Smooth muscle cell (in vitro differentiated cells): ENCODE measurements around the gene NPFF. TPM values are rescaled to one million over a fixed set of nuclear protein-coding genes. Genes with fewer than 3 reads are reported as not detected.
A peak's percentile ranks its signal among the peaks of the same experiment; 100 is the strongest.

Source experiments
- DNase-seq: peaks from one replicate; lab custom pipeline; 2025; ENCODE audit not compliant: unreplicated experiment; lab: John Stamatoyannopoulos, UW
- H2AFZ ChIP-seq: fragments of 200-600 bp; sonication (generic); 2 replicates; pipeline ENCODE4 v1.6.0; 2016; ENCODE audit warnings: antibody characterized with exemption, low read depth, mild to moderate bottlenecking
- H3F3A ChIP-seq: fragments of 200-600 bp; sonication (generic); 2 replicates; pipeline ENCODE4 v1.6.0; 2017; ENCODE audit warnings: antibody characterized with exemption, low read depth
- H3K27ac ChIP-seq: fragments of 200-600 bp; sonication (generic); 2 replicates; pipeline ENCODE4 v1.5.1; 2016; ENCODE audit warnings: low read depth, mild to moderate bottlenecking
- H3K27me3 ChIP-seq: fragments of 200-600 bp; sonication (generic); 2 replicates; pipeline ENCODE4 v1.6.1; 2016; ENCODE audit warnings: low read depth, mild to moderate bottlenecking
- H3K36me3 ChIP-seq: fragments of 200-600 bp; sonication (generic); 2 replicates; pipeline ENCODE4 v1.5.1; 2016; ENCODE audit warnings: low read depth
- H3K4me1 ChIP-seq: fragments of 200-600 bp; sonication (generic); 2 replicates; pipeline ENCODE4 v1.5.1; 2016; ENCODE audit warnings: low read depth
- H3K4me2 ChIP-seq: fragments of 200-600 bp; sonication (generic); 2 replicates; pipeline ENCODE4 v1.6.0; 2016; ENCODE audit warnings: mild to moderate bottlenecking
- H3K4me3 ChIP-seq: fragments of 200-600 bp; sonication (generic); 2 replicates; pipeline ENCODE4 v1.5.1; 2016; ENCODE audit warnings: mild to moderate bottlenecking
- H3K79me2 ChIP-seq: fragments of 200-600 bp; sonication (generic); 2 replicates; pipeline ENCODE4 v1.6.0; 2016; ENCODE audit warnings: low read depth, mild to moderate bottlenecking
- H3K9ac ChIP-seq: fragments of 200-600 bp; sonication (generic); 2 replicates; pipeline ENCODE4 v1.6.0; 2016; ENCODE audit warnings: low read depth
- H3K9me3 ChIP-seq: fragments of 200-600 bp; sonication (generic); replicated peaks from 2 replicates; pipeline ENCODE4 v1.5.1; 2016; ENCODE audit warnings: low read depth
- H4K20me1 ChIP-seq: fragments of 200-600 bp; sonication (generic); 2 replicates; pipeline ENCODE4 v1.6.0; 2016; ENCODE audit warnings: low read depth
- CTCF ChIP-seq: fragments of 200-600 bp; sonication (generic); IDR thresholded peaks from 2 replicates; pipeline ENCODE4 v1.5.1; 2017; ENCODE audit warnings: borderline replicate concordance, mild to moderate bottlenecking, antibody characterized with exemption; ENCODE audit not compliant: insufficient read depth, poor library complexity, severe bottlenecking
- WGBS: methylation state at CpG from one replicate; pipeline ENCODE4 v1.1.7; 2016; ENCODE audit warnings: low lambda C conversion rate; 5-methylcytosine and 5-hydroxymethylcytosine counted together
- polyA plus RNA-seq: library from polyadenylated mRNA; unstranded; fragments of >200 nt; fragmentation: Nextera tagmentation; extraction: Ambion mirVana; gene quantifications from 2 replicates; pipeline ENCODE4 v1.2.1, GENCODE V29; 2016
- total RNA-seq: library from RNA; depleted of rRNA; stranded (reverse); fragments of >200 nt; gene quantifications from 2 replicates; pipeline ENCODE4 v1.2.3, GENCODE V29; 2014

NPFF gene
- total and polyA plus RNA-seq, 2 experiments from 2014 or later, result 0.38 TPM; not detected in 1

GRCh38 chr12:53538209-53538689 lies 31.0 kb upstream of the NPFF start:
- Histone ChIP-seq H3K9ac (no peak overlapping the region), H4K20me1 (no peaks in the 10 kb centered on the region), H3K79me2 (no peaks in the 10 kb centered on the region), H3K27ac (peak overlapping the region; percentile 25), H3K9me3 (no peaks in the 10 kb centered on the region), H3F3A (no peaks in the 10 kb centered on the region), H2AFZ (no peak overlapping the region), H3K36me3 (peaks cover 18% of the 10 kb centered on the region), H3K4me2 (no peak overlapping the region), H3K27me3 (no peaks in the 10 kb centered on the region), H3K4me1 (no peaks in the 10 kb centered on the region), H3K4me3 (no peak overlapping the region)
- no peak for DNase-seq
- no peak for TF ChIP-seq CTCF
- WGBS, result 10% methylated on average over 1 of the region's 1 CpG

GRCh38 chr12:53536962-53537361 lies 29.7 kb upstream of the NPFF start:
- Histone ChIP-seq H3K36me3 (peaks cover 21% of the 10 kb centered on the region), H2AFZ (no peak overlapping the region)
- WGBS, result 89% methylated on average over 3 of the region's 3 CpGs

GRCh38 chr12:53533471-53533870 lies 26.2 kb upstream of the NPFF start:
- no peak overlapping the region for H3K9ac ChIP-seq
- H3K9me3 ChIP-seq, result no peaks in the 10 kb centered on the region
- H3K27me3 ChIP-seq, result no peaks in the 10 kb centered on the region
- H3K4me2 ChIP-seq, result no peak overlapping the region
- H3K27ac ChIP-seq, result no peak overlapping the region
- TF ChIP-seq CTCF, result no peak
- DNase-seq, result no peak
- H3K4me3 ChIP-seq, result no peak overlapping the region
- 91% methylated on average over 2 of the region's 2 CpGs for WGBS
- H3K4me1 ChIP-seq, result no peaks in the 10 kb centered on the region
- H3K36me3 ChIP-seq, result peaks cover 21% of the 10 kb centered on the region
- no peaks in the 10 kb centered on the region for H3K79me2 ChIP-seq
- no peak overlapping the region for H2AFZ ChIP-seq
- H4K20me1 ChIP-seq, result no peaks in the 10 kb centered on the region
- no peaks in the 10 kb centered on the region for H3F3A ChIP-seq

More at GRCh38 chr12:53536962-53537361, 29.7 kb upstream of the NPFF start:
- no peak overlapping the region for H3K27ac ChIP-seq
- H3F3A ChIP-seq, result no peaks in the 10 kb centered on the region
- H3K79me2 ChIP-seq, result no peaks in the 10 kb centered on the region
- DNase-seq, result no peak
- TF ChIP-seq CTCF, result no peak
- H3K9ac ChIP-seq, result no peak overlapping the region
- H3K27me3 ChIP-seq, result no peaks in the 10 kb centered on the region
- no peaks in the 10 kb centered on the region for H3K9me3 ChIP-seq
- H3K4me1 ChIP-seq, result no peaks in the 10 kb centered on the region
- no peak overlapping the region for H3K4me2 ChIP-seq
- H3K4me3 ChIP-seq, result no peak overlapping the region
- no peaks in the 10 kb centered on the region for H4K20me1 ChIP-seq
